ENCODE measurements around the gene TMEM204. TPM values are rescaled to one million over a fixed set of nuclear protein-coding genes. Genes with fewer than 3 reads are reported as not detected.

Gene TMEM204
- total RNA-seq, 4 donors from 2014 or later: 4.3 to 32.4 (median 7.9) TPM

DNA sequence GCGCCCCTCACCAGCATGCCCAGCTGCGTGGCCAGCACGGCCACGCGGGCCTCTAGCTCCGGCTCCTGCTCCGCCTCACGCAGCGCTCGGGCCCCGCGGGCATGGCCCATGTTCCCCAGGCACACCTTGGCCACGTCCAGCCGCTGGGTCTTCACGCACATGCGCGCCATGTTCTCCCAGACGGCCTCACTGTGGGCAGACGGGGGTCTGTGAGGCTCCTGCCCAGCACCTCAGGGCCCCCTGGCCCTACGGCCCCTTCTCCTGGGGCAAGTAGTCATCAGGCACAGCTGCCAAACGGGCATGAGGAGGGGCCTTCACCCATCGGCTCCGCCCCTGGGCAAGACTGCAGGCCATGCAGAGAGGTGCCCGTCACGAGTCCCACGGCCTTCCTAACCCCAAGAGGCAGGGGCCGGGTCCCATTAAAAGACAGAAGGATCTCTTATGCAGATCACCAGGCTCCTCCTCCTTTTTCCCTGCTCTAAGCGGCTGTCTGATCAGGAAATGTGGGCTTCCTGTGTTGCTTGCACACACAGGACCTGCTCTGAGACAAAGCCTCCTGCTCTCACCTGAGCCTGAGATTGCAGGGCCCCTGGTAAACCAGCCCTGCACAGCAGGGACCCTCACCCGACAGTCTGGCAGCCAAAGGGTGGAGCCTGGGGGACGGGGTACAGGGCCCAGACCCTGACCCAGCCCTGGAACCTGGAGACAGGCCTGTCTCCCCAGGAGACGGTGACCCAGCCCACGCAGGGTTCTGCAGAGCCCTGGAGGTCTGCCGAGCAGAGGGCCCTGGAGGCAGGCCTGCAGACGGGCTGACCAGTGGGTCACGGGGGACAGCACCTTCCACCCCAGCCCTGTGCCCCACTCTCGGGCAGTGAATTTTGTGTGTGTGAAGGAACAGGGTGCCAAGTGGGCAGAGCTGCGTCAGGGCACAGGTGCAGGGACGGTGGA lies 6.6 kb upstream of the TMEM204 start:
- no peak overlapping the region for H3K4me3 ChIP-seq
- H3K9me3 ChIP-seq: no peaks in the 10 kb centered on the region
- H3K27me3 ChIP-seq: no peaks in the 10 kb centered on the region
- H3K36me3 ChIP-seq: peaks cover 0 to 34% (median 0%) of the 10 kb centered on the region in 3 donors
- TF ChIP-seq POLR2A (IDR thresholded peaks at IDR 0.05): no peak
- TF ChIP-seq, protein P1, sequence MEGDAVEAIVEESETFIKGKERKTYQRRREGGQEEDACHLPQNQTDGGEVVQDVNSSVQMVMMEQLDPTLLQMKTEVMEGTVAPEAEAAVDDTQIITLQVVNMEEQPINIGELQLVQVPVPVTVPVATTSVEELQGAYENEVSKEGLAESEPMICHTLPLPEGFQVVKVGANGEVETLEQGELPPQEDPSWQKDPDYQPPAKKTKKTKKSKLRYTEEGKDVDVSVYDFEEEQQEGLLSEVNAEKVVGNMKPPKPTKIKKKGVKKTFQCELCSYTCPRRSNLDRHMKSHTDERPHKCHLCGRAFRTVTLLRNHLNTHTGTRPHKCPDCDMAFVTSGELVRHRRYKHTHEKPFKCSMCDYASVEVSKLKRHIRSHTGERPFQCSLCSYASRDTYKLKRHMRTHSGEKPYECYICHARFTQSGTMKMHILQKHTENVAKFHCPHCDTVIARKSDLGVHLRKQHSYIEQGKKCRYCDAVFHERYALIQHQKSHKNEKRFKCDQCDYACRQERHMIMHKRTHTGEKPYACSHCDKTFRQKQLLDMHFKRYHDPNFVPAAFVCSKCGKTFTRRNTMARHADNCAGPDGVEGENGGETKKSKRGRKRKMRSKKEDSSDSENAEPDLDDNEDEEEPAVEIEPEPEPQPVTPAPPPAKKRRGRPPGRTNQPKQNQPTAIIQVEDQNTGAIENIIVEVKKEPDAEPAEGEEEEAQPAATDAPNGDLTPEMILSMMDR (IDR thresholded peaks at IDR 0.05): no peak
- intact Hi-C loops (cut with DNase I): no loop called here
- no peak for DNase-seq
- 70 to 83% methylated on average over 4 to 14 of the region's 38 CpGs for WGBS, 2 donors
- peaks cover 27 to 63% (median 32%) of the 10 kb centered on the region in 3 donors for H3K4me1 ChIP-seq
- H3K27ac ChIP-seq: no peak overlapping the region

DNA sequence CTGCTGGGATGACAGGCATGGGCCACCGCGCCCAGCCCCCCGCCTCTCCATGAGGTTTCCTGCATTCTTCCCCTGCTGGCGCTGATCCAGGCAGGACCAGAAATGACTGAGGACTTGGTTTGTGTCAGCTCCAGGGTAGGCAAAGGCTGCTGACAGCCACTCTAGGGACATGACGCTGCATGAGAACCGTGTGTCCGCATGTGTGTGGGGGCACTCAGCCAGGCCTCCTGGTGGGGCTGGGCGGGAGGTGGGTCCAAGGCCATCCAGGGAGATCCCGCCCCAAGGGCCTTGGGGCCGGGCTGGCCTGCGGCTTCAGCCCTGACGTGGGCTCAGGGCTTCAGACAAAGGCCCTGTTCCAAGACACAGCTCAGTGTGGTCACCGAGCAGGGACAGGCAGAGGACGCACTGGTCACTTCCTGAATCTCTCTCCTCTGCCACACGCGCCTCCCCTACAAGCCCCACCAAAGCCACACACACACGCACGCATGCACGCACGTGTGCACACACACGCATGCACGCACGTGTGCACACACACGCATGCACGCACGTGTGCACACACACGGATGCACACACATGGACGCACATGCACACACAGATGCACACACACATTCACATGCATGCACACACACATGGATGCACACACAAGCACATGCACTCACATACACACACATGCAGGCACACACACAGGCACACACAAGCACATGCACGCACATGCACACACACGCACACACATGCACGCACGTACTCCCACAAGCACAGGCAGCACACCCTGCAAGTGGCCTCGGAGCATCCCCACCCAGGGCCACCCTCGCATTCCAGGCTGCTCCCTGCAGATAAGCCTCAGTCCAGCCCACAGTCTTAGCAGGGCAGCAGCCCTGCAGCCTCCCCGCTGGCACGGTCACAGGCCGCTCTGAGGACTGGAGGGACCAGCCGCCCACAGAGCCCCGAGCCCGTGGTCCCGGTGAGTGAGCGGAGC lies 5.3 kb upstream of the TMEM204 start:
- no peaks in the 10 kb centered on the region for H3K9me3 ChIP-seq
- DNase-seq: no peak
- no peak overlapping the region for H3K4me3 ChIP-seq
- TF ChIP-seq, protein P1 (IDR thresholded peaks at IDR 0.05): no peak
- TF ChIP-seq POLR2A (IDR thresholded peaks at IDR 0.05): no peak
- 80 to 87% methylated on average over 19 to 26 of the region's 42 CpGs for WGBS, 2 donors
- peaks cover 0 to 23% (median 0%) of the 10 kb centered on the region in 3 donors for H3K36me3 ChIP-seq
- no peak overlapping the region for H3K27ac ChIP-seq
- H3K4me1 ChIP-seq: peaks cover 38 to 75% (median 42%) of the 10 kb centered on the region in 3 donors
- intact Hi-C loops (cut with DNase I): no loop called here
- H3K27me3 ChIP-seq: no peaks in the 10 kb centered on the region

DNA sequence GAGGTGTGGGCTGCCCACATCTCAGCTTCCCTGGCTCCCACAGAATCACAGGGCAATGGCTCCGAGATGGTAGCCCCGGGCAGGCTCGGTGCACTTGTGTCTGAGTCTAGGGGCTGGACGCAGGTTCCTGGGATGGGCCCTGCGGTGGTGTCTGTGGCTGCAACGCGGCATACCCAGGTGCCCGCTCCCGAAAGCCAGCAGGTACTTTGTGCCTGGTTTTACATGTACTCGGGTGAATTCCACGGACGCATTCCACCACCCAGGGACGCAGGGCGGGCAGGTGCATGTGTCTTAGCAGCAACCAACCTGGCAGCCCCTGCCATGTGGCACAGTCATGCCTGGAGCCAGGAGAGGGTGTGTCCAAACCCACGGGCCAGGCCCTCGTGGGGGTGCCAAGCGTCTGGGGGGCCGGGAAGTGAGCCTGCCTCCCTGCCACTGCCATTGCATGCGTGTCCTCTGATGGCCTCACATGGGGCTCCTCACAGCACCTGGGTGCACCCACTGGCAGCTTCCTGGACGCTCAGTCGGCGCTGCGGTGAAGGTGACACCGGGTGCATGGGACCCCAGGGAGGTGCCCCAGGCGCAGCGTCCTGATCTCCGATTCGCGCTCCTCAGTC lies 4.4 kb upstream of the TMEM204 start:
- Histone ChIP-seq H3K27me3 (no peaks in the 10 kb centered on the region), H3K36me3 (peaks cover 0 to 14% (median 0%) of the 10 kb centered on the region in 3 donors), H3K4me1 (peaks cover 38 to 78% (median 42%) of the 10 kb centered on the region in 3 donors), H3K9me3 (no peaks in the 10 kb centered on the region), H3K27ac (no peak overlapping the region), H3K4me3 (no peak overlapping the region)
- DNase-seq: no peak
- 98 to 100% methylated on average over 4 to 8 of the region's 29 CpGs for WGBS, 2 donors
- TF ChIP-seq, protein P1 (IDR thresholded peaks at IDR 0.05): no peak
- TF ChIP-seq POLR2A (IDR thresholded peaks at IDR 0.05): no peak
- intact Hi-C loops (cut with DNase I): no loop called here

DNA sequence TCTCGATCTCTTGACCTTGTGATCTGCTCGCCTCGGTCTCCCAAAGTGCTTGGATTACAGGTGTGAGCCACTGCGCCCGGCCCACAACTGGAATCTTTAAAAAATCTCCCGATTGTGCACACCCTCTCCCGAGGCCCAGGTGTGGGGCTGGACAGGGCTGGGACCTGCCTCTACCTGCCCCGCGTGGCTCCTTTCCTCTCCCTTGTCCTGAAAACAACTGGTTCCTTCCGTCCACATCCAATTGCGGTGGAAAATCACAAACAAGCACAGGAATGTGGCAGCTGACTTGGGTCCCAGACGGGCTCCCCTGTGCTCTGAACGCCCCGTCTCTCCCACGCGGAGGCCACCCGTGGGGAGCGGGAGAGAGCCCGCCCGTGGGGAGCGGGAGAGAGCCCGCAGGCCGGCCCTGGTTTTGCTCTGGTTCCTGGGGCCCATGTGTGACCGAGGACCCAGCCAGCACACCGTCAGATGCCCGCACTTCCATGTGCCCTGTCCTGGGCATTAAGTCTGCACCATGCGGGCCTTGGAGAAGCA lies 3.0 kb upstream of the TMEM204 start:
- WGBS, 2 donors: 35 to 72% methylated on average over 4 to 5 of the region's 27 CpGs
- peak overlapping the region in 3 of 4 donors; percentile 17 to 73 (median 54) for H3K4me3 ChIP-seq
- DNase-seq: no peak
- intact Hi-C loops (cut with DNase I): no loop called here
- H3K4me1 ChIP-seq: peaks cover 38 to 78% (median 42%) of the 10 kb centered on the region in 3 donors
- H3K27me3 ChIP-seq: no peaks in the 10 kb centered on the region
- no peak for TF ChIP-seq POLR2A (IDR thresholded peaks at IDR 0.05)
- TF ChIP-seq, protein P1 (IDR thresholded peaks at IDR 0.05): no peak
- no peaks in the 10 kb centered on the region for H3K9me3 ChIP-seq
- peak overlapping the region; percentile 81 to 92 (median 88) for H3K27ac ChIP-seq
- H3K36me3 ChIP-seq: no peaks in the 10 kb centered on the region

All from esophagus squamous epithelium (tissue), 5 donors.